ENCODE results near the gene TP73. TPM values are rescaled to one million over a fixed set of nuclear protein-coding genes. Genes with fewer than 3 reads are reported as not detected.

The TP73 gene
- total and polyA plus RNA-seq, 4 donors: 0.30 to 3.0 (median 1.2) TPM

DNA sequence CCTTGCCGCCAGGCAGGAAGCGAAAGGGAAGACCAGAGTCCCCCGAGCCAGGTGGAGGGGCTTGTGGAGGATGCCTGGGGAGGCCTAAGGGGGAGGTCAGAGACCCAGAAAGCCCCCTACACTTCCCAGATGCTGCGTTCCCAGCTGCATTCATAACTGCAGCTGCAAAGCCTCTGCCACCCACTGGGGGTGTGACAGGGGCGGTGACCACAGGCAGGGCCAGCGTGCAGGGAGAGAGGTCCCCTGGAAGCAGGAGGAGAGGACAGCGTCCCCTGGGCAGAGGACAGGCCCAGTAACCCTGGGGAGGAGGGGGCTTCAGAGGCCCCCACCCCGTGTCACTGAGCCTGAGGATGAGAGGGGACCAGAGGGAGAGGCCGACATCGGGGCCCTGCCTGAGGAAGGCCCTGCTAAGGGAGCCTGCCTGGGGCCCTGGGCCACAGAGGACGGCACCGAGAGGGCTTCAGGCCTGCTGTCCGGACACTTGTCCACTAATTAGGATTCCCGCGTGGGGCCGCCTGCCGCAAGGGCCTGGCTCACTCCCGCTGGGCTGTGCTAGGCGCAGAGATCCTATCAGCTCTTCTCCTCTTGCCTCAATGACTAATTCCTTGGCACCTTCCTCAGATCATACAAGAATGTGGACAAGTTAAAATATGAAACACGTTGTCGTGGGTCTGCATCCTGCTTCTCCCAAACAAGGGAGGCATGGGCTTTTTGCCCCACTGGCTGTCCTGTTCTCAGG lies 50.8 kb downstream of the TP73 start:
- Histone ChIP-seq H3K27ac (ENCODE audit: low read depth, low read length) (no peak overlapping the region), H3K9me3 (ENCODE audit: control insufficient read depth, insufficient read depth, low read length) (no peaks in the 10 kb centered on the region), H3K36me3 (ENCODE audit: control insufficient read depth, insufficient read depth, low read length) (peaks cover 6% of the 10 kb centered on the region), H3K27me3 (ENCODE audit: control insufficient read depth, insufficient read depth, low read length) (peaks cover 25% of the 10 kb centered on the region), H3K4me1 (ENCODE audit: control insufficient read depth, insufficient read depth, low read length) (peaks cover 21% of the 10 kb centered on the region), H3K4me3 (ENCODE audit: low read depth, low read length) (no peak overlapping the region)
- WGBS (ENCODE audit: insufficient coverage): 57% methylated on average over 19 of the region's 21 CpGs
- no peak for DNase-seq (ENCODE audit: low read depth in 4 of 6, low spot score in 6 of 6)

DNA sequence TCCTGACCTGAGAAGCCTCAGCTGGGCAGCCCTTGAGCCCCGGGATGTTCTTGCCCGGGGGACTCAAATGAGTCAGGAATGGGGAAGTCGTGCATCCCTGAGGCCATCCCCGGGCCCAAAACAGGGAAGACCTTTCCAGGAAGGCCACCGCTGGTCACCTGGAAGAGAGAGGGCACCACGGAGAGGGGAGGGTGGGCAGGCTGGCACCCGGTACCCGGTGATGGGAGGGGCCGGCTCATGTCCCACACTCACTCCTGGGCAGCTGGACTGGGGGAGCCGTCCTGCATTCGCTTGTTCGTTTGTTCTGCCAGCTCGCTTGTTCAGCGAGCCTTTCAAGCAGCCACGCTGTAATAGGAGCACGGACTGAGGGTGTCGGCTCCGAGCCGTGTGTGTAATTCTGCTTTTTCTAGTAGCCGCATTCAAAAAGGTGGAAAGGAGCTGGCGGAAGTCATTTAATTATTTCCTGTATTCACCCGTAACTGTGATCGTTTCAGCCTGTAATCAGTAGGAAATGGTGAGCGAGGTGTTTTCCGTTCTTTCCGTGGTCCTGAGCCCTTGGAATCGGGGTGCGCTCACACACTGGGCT lies 51.6 kb downstream of the TP73 start:
- Histone ChIP-seq H3K27ac (ENCODE audit: low read depth, low read length) (no peak overlapping the region), H3K4me3 (ENCODE audit: low read depth, low read length) (no peak overlapping the region), H3K27me3 (ENCODE audit: control insufficient read depth, insufficient read depth, low read length) (peaks cover 31% of the 10 kb centered on the region), H3K4me1 (ENCODE audit: control insufficient read depth, insufficient read depth, low read length) (peaks cover 22% of the 10 kb centered on the region), H3K9me3 (ENCODE audit: control insufficient read depth, insufficient read depth, low read length) (no peaks in the 10 kb centered on the region), H3K36me3 (ENCODE audit: control insufficient read depth, insufficient read depth, low read length) (peaks cover 6% of the 10 kb centered on the region)
- no peak for DNase-seq (ENCODE audit: low read depth in 4 of 6, low spot score in 6 of 6)
- WGBS (ENCODE audit: insufficient coverage): 77% methylated on average over 26 of the region's 28 CpGs

DNA sequence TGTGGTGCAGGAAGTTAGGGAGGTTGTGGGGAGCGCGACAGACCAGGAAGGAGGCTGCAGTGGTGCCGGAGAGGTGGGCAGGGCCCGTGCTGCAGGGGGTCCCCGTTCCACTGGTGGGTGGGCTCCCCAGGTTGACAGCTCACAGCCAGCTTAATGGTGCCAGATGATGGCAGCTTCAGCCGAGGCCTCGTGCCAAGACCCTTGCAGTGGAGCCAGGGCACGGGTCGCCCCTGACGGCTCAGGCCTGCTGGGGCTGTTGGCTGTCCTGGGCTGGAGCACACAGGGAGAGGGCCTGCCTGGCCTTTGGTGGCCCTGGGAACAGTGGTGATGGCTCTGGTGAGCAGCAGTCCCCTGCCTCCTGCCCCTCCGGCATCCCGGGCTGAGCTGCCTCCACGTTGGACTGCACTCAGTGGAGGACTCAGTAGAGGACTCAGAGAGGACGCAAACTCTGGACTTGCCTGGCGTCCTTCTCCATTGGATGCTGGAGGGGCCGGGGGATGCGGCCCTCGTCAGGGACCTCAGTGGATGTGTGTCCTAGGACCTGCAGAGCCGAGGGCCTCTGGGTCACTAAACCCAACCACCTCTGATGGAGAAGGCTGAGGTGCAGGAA lies 53.1 kb downstream of the TP73 start:
- Histone ChIP-seq H3K27ac (ENCODE audit: low read depth, low read length) (no peak overlapping the region), H3K4me1 (ENCODE audit: control insufficient read depth, insufficient read depth, low read length) (peaks cover 16% of the 10 kb centered on the region), H3K27me3 (ENCODE audit: control insufficient read depth, insufficient read depth, low read length) (peaks cover 35% of the 10 kb centered on the region), H3K36me3 (ENCODE audit: control insufficient read depth, insufficient read depth, low read length) (peaks cover 6% of the 10 kb centered on the region), H3K4me3 (ENCODE audit: low read depth, low read length) (no peak overlapping the region), H3K9me3 (ENCODE audit: control insufficient read depth, insufficient read depth, low read length) (no peaks in the 10 kb centered on the region)
- WGBS (ENCODE audit: insufficient coverage): 65% methylated on average over 15 of the region's 19 CpGs
- no peak for DNase-seq (ENCODE audit: low read depth in 4 of 6, low spot score in 6 of 6)

DNA sequence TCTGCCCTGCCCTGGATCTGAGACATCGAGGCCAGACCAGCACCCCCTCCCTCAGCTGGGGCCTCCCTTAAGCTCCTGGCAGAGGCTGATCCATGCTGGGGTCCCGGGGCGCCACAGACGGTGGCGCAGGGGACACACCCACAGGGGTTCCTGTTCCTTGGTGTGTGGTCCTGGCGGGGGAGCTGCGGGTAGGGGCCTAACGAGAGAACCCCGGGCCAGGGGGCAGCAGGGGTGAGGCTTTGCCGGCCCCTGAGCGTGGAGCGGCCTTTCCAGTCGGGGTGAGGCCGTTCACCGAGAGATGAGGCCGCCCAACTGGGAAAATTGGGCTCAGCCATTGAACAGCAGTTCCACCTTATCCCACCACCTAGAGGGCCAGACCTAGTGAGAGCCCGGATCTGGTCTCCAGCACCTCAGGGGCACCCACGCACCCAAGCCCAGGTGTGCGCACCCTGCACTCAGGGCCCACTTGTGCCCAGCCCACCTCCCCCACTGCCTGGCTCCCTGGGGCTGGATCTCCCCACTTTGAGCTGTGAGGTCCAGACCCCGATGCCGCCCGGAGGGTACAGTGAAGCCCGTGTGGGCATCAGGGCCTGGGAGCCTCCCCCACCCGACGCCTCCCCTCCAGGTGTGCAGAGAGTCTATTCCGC lies 54.5 kb downstream of the TP73 start:
- WGBS (ENCODE audit: insufficient coverage): 77% methylated on average over 26 of the region's 26 CpGs
- H3K27ac ChIP-seq (ENCODE audit: low read depth, low read length): no peak overlapping the region
- no peak for DNase-seq (ENCODE audit: low read depth in 4 of 6, low spot score in 6 of 6)
- peaks cover 26% of the 10 kb centered on the region for H3K4me1 ChIP-seq (ENCODE audit: control insufficient read depth, insufficient read depth, low read length)
- H3K27me3 ChIP-seq (ENCODE audit: control insufficient read depth, insufficient read depth, low read length): peaks cover 32% of the 10 kb centered on the region
- no peak overlapping the region for H3K4me3 ChIP-seq (ENCODE audit: low read depth, low read length)
- peaks cover 6% of the 10 kb centered on the region for H3K36me3 ChIP-seq (ENCODE audit: control insufficient read depth, insufficient read depth, low read length)
- no peaks in the 10 kb centered on the region for H3K9me3 ChIP-seq (ENCODE audit: control insufficient read depth, insufficient read depth, low read length)

DNA sequence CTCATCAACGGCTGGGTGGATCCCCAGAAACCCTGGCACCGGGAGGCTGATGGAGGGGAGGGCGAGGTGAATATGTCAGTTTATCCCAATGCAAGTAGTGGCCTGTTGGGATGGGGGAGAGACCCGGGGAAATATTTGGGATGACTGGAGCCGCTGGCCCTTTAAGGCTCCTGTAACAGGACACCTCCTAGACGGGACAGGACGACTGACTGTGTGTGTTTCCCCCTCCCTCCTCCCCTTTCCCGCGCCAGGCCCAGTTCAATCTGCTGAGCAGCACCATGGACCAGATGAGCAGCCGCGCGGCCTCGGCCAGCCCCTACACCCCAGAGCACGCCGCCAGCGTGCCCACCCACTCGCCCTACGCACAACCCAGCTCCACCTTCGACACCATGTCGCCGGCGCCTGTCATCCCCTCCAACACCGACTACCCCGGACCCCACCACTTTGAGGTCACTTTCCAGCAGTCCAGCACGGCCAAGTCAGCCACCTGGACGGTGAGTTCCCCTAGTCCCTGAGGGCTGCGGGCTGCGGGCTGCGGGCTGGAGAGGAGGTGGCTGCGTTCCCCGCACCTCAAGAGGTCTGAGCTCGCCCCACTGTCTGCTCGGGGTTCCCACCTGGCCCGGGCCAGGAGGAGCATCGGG lies 55.1 kb downstream of the TP73 start:
- Histone ChIP-seq H3K4me1 (ENCODE audit: control insufficient read depth, insufficient read depth, low read length) (peaks cover 32% of the 10 kb centered on the region), H3K9me3 (ENCODE audit: control insufficient read depth, insufficient read depth, low read length) (no peaks in the 10 kb centered on the region), H3K4me3 (ENCODE audit: low read depth, low read length) (no peak overlapping the region), H3K27me3 (ENCODE audit: control insufficient read depth, insufficient read depth, low read length) (peaks cover 32% of the 10 kb centered on the region), H3K27ac (ENCODE audit: low read depth, low read length) (no peak overlapping the region), H3K36me3 (ENCODE audit: control insufficient read depth, insufficient read depth, low read length) (peaks cover 6% of the 10 kb centered on the region)
- 32% methylated on average over 32 of the region's 35 CpGs for WGBS (ENCODE audit: insufficient coverage)
- DNase-seq (ENCODE audit: low read depth in 4 of 6, low spot score in 6 of 6): no peak

DNA sequence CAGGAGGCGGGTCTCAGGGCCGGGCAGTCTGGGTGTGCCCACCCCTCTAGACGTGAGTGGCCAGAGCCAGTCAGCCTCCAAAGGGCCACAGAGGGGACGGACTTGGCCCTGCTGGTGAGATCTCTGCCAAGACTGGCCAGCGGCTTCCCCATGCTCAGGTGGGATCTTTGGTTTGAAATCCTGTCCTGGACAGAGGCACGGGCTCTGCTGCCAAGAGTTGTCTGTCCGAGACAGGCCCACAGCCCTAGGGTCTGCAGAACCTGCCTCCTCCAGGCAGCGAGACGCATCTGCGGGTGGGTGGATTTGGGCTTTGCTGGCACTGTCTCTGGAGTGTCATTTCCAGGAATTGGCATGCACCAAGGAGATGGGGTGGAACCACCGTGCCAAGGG lies 55.6 kb downstream of the TP73 start:
- DNase-seq (ENCODE audit: low read depth in 4 of 6, low spot score in 6 of 6): no peak
- H3K4me1 ChIP-seq (ENCODE audit: control insufficient read depth, insufficient read depth, low read length): peaks cover 37% of the 10 kb centered on the region
- H3K4me3 ChIP-seq (ENCODE audit: low read depth, low read length): no peak overlapping the region
- peaks cover 32% of the 10 kb centered on the region for H3K27me3 ChIP-seq (ENCODE audit: control insufficient read depth, insufficient read depth, low read length)
- peaks cover 6% of the 10 kb centered on the region for H3K36me3 ChIP-seq (ENCODE audit: control insufficient read depth, insufficient read depth, low read length)
- H3K27ac ChIP-seq (ENCODE audit: low read depth, low read length): no peak overlapping the region
- WGBS (ENCODE audit: insufficient coverage): 69% methylated on average over 11 of the region's 11 CpGs
- no peaks in the 10 kb centered on the region for H3K9me3 ChIP-seq (ENCODE audit: control insufficient read depth, insufficient read depth, low read length)

DNA sequence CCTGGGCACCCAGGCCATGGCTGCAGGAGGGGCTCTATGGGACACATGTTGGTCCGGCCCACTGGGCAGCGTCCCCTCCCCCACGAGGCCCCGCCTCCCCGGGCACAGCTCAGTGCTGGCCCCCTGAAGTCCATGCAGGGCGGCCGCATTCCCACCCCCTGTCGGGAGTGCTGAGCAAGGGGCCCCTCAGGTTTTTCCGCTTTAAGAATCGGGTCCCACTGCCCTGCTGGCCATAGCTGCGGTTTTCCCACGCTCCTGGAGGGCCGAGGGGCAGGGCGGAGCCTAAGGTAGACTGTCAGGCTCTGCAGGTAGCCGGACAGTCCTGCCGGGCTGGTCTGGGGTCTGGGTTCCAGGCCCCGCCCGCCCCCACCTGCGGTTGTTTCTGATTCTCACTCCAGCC lies 56.5 kb downstream of the TP73 start:
- Histone ChIP-seq H3K9me3 (ENCODE audit: control insufficient read depth, insufficient read depth, low read length) (no peaks in the 10 kb centered on the region), H3K36me3 (ENCODE audit: control insufficient read depth, insufficient read depth, low read length) (peaks cover 6% of the 10 kb centered on the region), H3K4me1 (ENCODE audit: control insufficient read depth, insufficient read depth, low read length) (peaks cover 46% of the 10 kb centered on the region), H3K27ac (ENCODE audit: low read depth, low read length) (no peak overlapping the region), H3K4me3 (ENCODE audit: low read depth, low read length) (no peak overlapping the region), H3K27me3 (ENCODE audit: control insufficient read depth, insufficient read depth, low read length) (peaks cover 32% of the 10 kb centered on the region)
- no peak for DNase-seq (ENCODE audit: low read depth in 4 of 6, low spot score in 6 of 6)
- WGBS (ENCODE audit: insufficient coverage): 18% methylated on average over 19 of the region's 19 CpGs

DNA sequence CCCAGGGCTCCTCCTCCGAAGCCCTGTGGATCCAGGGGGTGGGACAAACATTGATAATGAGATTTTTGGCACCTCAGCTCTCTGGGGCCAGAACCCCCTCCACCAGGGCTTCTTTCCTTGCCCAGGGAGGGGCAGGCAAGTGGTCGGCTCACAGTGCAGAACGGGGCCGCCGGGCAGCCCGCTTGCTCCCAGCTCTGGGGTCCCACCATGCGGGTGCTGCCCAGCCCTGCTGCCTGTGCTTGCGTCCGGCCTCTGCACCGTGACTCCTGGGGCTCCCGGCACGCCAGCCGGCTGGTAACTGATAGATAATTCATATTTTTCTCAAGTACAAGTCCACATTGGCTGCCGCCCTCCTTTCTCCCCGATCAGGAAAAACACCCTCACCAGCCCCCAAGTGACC lies 57.9 kb downstream of the TP73 start:
- peaks cover 6% of the 10 kb centered on the region for H3K36me3 ChIP-seq (ENCODE audit: control insufficient read depth, insufficient read depth, low read length)
- no peak overlapping the region for H3K4me3 ChIP-seq (ENCODE audit: low read depth, low read length)
- 74% methylated on average over 13 of the region's 15 CpGs for WGBS (ENCODE audit: insufficient coverage)
- no peaks in the 10 kb centered on the region for H3K9me3 ChIP-seq (ENCODE audit: control insufficient read depth, insufficient read depth, low read length)
- no peak overlapping the region for H3K27ac ChIP-seq (ENCODE audit: low read depth, low read length)
- H3K27me3 ChIP-seq (ENCODE audit: control insufficient read depth, insufficient read depth, low read length): peaks cover 32% of the 10 kb centered on the region
- peaks cover 59% of the 10 kb centered on the region for H3K4me1 ChIP-seq (ENCODE audit: control insufficient read depth, insufficient read depth, low read length)
- DNase-seq (ENCODE audit: low read depth in 4 of 6, low spot score in 6 of 6): no peak

DNA sequence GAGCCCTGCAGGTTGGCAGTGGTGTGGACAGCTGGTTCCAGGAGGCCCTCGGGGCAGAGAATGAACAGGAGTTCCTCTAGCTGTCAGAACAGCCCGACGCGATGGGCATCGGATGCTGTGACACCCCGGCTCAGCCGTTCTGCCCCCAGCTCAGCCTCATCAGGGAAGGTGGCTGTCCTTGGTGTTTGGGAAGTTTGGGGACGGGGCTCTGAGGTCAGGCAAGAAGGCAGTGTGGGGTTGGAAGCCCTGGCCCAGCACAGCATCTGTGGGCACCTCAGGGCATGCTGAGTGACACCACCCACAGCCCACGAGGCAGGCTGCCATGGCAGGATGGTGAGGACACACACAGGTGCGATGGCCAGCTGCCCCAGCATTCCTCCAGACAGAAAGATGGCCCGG lies 59.1 kb downstream of the TP73 start:
- Histone ChIP-seq H3K4me3 (ENCODE audit: low read depth, low read length) (no peak overlapping the region), H3K9me3 (ENCODE audit: control insufficient read depth, insufficient read depth, low read length) (no peaks in the 10 kb centered on the region), H3K4me1 (ENCODE audit: control insufficient read depth, insufficient read depth, low read length) (peaks cover 67% of the 10 kb centered on the region), H3K36me3 (ENCODE audit: control insufficient read depth, insufficient read depth, low read length) (peaks cover 4% of the 10 kb centered on the region), H3K27ac (ENCODE audit: low read depth, low read length) (no peak overlapping the region), H3K27me3 (ENCODE audit: control insufficient read depth, insufficient read depth, low read length) (peaks cover 32% of the 10 kb centered on the region)
- 70% methylated on average over 11 of the region's 11 CpGs for WGBS (ENCODE audit: insufficient coverage)
- DNase-seq (ENCODE audit: low read depth in 4 of 6, low spot score in 6 of 6): no peak

All from spinal cord (tissue), 10 donors.